HG03439 (cell line): ENCODE results near the gene C19orf18.

ENCODE experiments used
- ATAC-seq: cut with Tn5 transposase; IDR thresholded peaks from one replicate; pipeline ENCODE4 v1.9.1; 2021; ENCODE audit warnings: mild to moderate bottlenecking, moderate library complexity; ENCODE audit not compliant: unreplicated experiment

C19orf18 gene

DNA sequence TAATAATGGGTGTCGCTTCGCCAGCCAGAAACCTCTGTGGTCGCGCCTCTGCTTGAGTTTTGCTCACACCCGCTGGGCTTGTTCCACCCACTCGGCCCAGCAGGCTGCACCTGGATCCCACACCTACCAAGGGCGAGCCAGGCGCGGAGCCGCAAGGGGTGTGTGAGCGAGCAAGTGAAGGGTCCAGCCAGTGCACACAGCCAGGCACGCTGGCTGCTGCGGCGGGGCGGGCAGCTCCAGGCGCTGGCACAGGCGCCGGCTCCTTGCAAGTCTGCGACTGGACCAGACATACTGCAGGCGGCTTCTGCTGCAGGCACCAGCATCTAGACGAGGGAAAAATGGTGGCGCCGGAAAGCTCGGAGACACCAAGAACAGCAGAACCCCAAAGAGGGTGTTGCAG is 25.0 kb downstream of the C19orf18 start:
- ATAC-seq: no peak

- ATAC-seq: no peak
These were observed 26.8 kb downstream of the C19orf18 start, which contains the start of gene ZNF256 for GRCh38 chr19:57947419-57948134. TSS of gene ZNF256 (minus strand) at chr19:57947706. CDS start at chr19:57947474, 232 bp downstream.

DNA sequence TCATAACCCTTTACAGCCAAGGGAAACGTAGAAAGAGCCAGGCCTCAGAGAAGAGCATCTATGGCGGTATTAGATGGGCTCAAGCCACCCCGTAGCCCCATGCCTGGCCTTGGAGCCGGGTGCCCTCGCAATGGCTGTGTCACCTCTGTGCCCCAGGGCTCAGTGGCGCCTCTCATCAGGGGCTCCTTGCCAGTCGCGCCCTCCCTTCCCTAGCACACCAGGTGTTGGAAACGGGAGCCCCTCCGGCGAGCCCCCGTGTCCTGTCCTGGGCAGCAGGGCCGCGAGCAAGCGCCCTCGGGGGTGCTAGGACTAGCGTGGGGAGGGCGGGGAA is 27.3 kb downstream of the C19orf18 start:
- ATAC-seq: no peak

DNA sequence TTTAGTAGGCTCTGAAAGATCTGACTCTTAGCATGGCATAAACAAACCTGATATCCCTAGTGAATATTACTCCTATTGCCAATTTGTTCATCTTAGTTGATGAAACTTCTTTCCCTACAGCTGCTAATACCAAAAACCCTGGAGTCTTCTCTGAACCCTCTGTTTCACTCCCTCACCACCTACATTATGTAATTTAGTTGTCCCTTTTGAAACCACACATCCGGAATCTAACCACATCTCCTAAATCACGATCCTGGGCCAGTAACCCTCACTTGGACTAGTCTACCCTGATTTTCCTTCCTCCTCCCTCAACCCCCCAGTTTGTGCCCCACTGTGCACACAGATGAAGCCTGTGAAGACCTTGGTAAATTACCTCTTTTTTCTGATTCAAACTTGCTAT is 28.0 kb downstream of the C19orf18 start:
- ATAC-seq: no peak

DNA sequence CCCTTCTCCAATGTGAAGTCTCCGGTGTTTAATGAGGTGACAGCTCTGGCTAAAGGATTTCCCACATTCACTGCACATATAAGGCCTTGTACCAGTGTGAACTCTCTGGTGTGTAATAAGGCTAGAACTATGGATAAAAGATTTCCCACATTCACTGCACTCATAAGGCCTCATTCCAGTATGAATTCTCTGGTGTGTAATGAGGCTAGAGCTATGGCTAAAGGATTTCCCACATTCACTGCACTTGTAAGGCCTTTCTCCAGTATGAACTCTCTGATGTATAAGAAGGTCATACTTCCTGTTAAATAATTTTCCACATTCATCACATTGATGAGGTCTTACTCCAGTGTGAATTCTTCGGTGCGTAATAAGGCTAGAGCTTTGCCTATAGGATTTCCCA is 32.7 kb downstream of the C19orf18 start:
- no peak for ATAC-seq

DNA sequence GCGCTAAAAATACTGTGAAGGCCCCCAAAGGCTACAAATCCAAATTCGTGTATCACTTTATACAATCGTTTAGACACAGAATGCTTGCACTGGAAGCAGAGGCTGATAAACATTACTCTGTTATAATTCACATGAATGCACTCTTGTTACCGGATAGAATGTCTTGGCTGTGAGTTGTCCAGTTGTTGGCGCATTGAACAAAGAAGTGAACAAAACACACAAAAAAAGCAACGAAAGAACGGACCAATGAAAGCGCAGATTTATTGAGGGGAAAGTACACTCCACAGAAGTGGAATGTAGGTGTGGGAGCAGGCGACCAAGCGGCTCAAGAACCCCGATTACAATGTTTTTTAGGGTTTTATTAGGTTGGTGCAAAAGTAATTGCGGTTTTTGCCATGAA is 38.6 kb downstream of the C19orf18 start:
- ATAC-seq: no peak

DNA sequence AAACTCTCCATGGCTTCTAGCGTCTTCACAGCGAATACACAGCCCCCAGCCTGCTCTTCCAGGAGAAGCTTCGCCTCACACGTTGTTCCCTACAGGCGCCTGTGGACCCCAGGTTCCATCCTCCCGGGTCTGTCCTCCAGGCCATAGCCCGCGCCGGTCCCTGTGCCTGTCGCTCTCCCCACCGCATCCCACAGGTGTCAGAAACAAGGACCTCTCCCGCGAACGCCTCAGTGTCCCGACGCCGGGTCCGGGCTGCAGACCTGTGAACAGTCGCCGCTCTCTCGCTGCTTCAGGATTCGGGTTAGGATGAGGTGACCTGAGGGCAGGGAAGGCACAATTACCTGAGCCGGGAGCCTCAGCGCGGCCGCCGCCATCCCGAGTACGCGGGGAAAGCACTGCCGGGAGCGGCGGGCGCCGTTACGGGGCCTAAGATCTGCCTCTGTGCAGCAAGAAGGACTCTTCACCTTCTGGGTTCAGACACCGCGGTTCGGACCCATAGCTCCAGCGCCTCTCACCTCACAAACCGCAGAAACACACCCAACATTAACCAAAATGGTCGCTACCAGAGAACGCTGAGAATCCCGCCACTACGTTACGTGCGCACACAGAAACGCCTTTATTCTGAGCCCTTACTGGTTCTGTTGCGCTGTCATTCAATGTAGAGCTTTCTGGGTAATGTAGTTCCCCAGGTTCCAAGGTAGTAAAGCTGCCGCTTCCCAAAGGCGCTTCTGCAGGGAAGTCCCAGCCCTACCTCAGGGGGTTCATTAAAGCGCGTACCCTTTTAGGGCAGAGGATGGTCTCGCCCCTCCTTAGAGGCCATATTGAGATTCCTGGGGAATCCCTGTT is 39.3 kb downstream of the C19orf18 start, which contains the start of gene ZNF418:
Gene ZNF418 (minus strand): TSS at position 583 of the 846 bp plus-strand sequence. CDS start 1,580 bp downstream, outside the sequence.
- no peak for ATAC-seq

DNA sequence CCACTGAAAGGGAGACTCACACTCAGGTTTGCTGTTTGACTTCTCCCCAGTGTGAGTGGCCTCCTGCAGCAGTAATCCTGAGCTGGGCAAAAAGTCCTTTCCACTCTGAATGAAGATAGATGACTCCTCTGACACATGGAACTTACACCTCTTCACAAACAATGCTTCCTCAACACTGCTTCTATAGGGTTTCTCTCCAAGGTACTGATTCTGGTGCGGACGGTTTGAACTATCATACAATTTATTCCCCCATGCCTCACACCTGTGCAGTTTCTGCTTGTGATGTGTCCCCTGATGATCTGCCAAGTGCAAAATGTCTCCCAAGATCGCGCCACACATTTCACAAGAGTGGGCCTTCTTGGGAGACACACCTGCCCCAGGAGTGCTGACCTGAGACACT is 46.7 kb downstream of the C19orf18 start:
- no peak for ATAC-seq

GRCh38 chr19:57916168-57916995 is 58.0 kb downstream of the C19orf18 start, which contains the start of gene ZNF417:
TSS of gene ZNF417 (minus strand) at chr19:57916592. CDS start at chr19:57916411, 181 bp downstream.
- peak; percentile 98 for ATAC-seq

DNA sequence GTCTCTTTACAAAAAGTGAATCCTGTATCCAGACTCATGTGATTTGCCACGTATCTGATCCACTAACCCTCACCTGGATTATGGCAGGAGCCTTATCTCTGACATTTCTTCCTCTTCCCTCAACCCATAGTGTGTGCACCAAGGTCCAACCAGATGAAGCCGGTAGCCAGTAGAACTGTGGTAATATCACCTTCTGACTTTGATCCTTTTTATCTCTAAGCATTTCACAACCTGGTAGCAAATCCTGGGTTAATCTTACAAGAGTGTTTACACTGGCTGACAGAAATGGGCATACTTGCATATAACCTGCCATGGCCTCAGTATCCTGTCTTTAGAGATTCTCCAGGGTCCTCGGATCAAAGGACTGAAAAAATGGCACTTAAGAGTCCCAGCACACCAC is 59.8 kb downstream of the C19orf18 start:
- ATAC-seq: no peak
